GM21447 (cell line): ENCODE measurements around the gene SPSB4.

Source experiments
- ATAC-seq: cut with Tn5 transposase; IDR thresholded peaks from one replicate; pipeline ENCODE4 v1.9.1; 2021; ENCODE audit not compliant: unreplicated experiment

SPSB4 gene

GRCh38 chr3:141052201-141053069 is 1.3 kb downstream of the SPSB4 start:
- ATAC-seq, result no peak

- no peak for ATAC-seq
These were observed 4.0 kb downstream of the SPSB4 start for GRCh38 chr3:141055136-141055535.

DNA sequence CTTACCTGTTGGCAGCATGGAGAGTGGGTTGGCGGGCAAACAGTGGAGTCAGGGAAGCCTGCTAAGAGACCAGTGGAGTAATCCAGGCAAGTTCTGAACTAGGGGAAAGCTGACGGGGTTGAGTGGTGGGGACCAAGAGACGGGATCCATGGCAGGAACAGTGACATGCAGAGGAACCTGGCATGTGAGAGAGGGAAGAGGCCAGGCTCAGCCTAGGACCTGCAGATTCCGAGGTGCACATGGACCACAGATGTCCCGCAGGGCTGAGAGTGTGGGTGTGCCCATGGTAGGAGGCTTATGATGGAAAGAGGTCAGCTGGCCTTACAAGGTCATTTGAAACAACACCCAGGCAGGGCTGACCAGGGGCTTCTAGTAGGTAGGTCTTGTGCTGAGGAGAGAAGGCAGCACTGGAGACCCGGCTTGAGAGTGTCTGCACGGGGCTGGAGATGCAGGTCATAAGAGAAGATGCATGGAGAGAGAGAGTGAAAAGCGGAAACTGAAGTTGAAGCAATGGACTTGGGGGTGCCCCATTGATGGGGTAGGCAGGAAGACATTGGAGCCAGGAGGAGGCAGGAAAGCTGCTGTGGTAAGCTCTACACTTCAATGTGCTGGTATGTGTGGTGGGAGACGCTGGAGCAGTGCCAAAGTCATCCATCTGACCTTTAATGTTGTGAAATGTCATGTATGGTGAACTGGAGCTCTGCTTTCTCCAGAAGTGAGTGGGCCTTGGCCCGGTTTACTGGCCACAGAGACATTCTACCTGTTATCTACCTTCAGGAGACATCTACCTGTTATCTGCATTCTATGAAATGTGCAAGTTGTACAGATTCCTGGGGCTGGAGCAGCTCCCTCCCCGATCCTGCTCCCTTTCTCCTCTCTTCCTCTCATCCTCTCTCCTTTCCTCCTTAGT is 4.6 kb downstream of the SPSB4 start:
- ATAC-seq, result no peak

DNA sequence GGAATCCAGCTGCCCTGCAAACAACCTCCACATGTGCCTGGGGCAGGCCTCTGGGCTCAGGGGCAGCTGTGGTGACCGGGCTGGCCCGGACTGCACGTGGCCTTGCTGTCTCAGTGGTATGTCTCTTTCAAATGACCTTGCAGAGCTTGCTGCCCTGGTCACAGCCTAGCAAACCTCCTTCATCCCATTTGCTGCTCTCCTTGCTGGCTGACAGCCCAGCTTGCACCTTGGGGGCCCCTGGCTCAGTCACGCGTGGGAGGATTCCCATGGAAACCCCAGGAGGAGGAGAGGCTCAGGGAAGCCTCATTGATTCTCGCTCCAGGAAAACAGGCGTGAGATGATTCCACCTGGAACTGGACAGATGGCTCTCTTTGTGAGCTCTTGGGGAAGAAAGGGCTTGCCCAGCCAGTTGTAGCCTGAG is 5.6 kb downstream of the SPSB4 start:
- no peak for ATAC-seq

GRCh38 chr3:141057436-141057835 is 6.3 kb downstream of the SPSB4 start:
- no peak for ATAC-seq

GRCh38 chr3:141057946-141058800 is 7.0 kb downstream of the SPSB4 start:
- no peak for ATAC-seq

GRCh38 chr3:141058996-141059395 is 7.8 kb downstream of the SPSB4 start:
- ATAC-seq, result no peak

- no peak for ATAC-seq
These were observed 8.7 kb downstream of the SPSB4 start for GRCh38 chr3:141059816-141060215.

DNA sequence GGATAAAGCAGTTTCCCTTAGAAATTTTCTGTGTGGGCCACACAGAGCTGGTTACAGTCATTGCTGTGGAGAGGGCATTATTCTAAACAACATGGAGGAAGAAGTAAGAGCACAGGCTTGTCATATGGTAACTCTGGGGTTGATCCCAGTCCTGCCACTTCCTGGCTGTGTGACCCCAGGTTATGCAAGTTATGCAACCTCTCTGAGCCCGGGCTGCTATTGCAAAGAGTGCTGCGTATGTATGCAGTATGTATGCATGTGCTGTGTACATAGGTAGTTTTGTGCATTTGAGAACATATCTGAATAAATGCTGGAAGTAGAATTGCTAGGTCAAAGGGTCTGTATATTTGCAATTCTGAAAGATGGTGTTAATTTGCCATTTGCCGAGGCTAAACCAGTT is 9.2 kb downstream of the SPSB4 start:
- ATAC-seq, result no peak

- ATAC-seq, result no peak
These were observed 12.7 kb downstream of the SPSB4 start for GRCh38 chr3:141063831-141064230.

DNA sequence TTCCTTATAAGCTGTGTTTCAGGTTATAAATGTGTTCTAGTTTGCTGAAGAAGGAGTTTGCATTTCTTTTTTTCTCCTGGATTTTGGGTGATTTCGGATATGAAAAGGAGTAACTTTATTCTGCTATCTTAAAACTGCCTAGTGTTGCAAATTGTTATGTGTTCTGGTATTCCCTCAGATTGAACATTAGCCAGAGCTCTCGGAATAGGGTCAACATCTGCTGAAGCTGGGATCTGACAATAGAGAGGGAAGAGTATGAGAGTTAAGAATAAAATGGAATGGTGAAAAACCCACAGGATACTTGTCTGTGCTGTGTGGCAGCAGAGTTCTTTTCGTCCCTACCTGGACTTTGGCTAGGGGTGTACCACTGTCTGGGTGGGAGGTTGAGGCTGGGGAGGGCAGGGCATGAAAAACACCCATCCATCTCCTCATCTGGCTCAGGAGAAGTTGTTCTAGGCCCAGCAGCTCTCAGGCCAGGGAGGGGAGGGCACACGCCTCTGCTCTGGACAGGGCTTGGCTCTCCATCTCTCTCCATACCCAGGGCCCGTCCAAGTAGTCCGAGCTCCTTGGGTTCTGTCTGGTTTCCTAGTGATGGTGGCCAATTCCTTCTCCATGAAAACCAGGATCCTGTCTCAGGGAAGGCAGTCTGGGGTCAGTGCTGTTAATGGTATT is 13.2 kb downstream of the SPSB4 start:
- no peak for ATAC-seq

- ATAC-seq, result no peak
These were observed 14.1 kb downstream of the SPSB4 start for GRCh38 chr3:141065258-141065657.

- ATAC-seq, result no peak
These were observed 15.0 kb downstream of the SPSB4 start for GRCh38 chr3:141065841-141066805.

GRCh38 chr3:141067206-141067974 is 16.2 kb downstream of the SPSB4 start:
- ATAC-seq, result no peak

- ATAC-seq, result no peak
These were observed 19.1 kb downstream of the SPSB4 start for GRCh38 chr3:141070229-141070628.

GRCh38 chr3:141070727-141071357 is 19.7 kb downstream of the SPSB4 start:
- no peak for ATAC-seq

DNA sequence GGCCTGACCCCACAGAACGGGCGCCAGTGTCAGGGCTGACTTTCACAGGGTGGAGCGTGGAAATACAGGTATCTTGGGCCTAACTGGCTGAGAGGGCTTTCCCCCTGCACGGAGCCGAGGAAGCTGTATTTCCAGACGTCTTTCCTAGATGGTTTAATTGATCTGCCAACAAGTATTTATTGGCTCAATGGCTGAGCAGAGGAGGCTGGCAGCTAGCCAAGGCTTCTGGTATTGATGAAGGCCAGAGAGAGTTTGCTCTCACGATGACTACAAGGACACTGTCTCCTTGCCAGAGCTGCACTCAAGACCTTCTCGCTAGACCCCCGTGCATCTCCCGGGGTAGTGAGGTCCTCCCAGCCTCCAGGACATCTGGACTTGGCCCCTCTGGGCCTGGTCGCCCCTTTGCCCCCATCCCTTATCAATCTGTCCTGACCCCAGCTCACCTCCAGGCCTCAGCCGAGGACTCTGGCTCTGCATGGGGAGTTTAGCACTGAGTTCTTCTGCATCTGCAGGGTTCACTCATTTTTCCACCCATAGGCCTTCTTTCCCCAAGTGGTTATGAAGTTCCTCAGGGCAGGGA is 20.6 kb downstream of the SPSB4 start:
- ATAC-seq, result no peak

DNA sequence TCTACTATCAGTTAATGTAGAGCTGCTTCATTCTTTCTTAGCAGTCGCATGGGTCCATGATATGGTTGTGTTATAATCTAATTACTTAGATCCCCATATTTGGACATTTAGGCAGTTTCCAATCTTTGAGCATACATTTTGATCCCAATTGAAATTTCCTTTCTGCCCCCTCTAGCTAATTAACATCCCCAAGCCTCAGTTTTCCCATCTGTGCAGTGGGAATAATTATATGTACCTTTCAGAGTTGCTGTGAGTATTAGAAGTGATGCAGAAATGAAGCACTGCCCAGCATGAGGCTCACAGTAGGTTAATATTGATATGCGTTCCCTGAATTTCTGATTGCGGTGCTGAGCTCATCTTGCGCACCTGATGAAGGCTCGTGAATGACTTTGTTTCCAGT is 21.8 kb downstream of the SPSB4 start:
- ATAC-seq, result no peak
